SK-N-SH (cell line): ENCODE measurements around the gene HNRNPAB.

Experiments used
- CTCF ChIP-seq: fragments of 200-600 bp; sonication (generic); IDR thresholded peaks from 2 replicates; pipeline ENCODE4 v1.6.1; 2017; ENCODE audit warnings: antibody characterized with exemption, mild to moderate bottlenecking, moderate library complexity
- EP300 ChIP-seq, 2 experiments: IDR thresholded peaks; 2 replicates each; pipeline versions ENCODE4 v1.4.0 to v1.6.1; 2012; ENCODE audit warnings: borderline replicate concordance in 1 of 2, low read depth in 1 of 2, low read length in 1 of 2
- GABPA ChIP-seq: IDR thresholded peaks from 2 replicates; pipeline ENCODE4 v1.4.0; 2012; ENCODE audit warnings: low read depth, mild to moderate bottlenecking
- NFIC ChIP-seq: IDR thresholded peaks from 2 replicates; pipeline ENCODE4 v1.4.0; 2012; ENCODE audit warnings: borderline replicate concordance
- RAD21 ChIP-seq: IDR thresholded peaks from 2 replicates; pipeline ENCODE4 v1.6.1; 2012; ENCODE audit warnings: mild to moderate bottlenecking, low read length
- TAF1 ChIP-seq: IDR thresholded peaks from 2 replicates; pipeline ENCODE4 v1.6.1; 2012; ENCODE audit warnings: low read depth, mild to moderate bottlenecking, low read length, moderate library complexity, borderline replicate concordance
- TF ChIP-seq, protein P1 (sequence below): fragments of 150-350 bp; IDR thresholded peaks from 2 replicates; pipeline ENCODE4 v1.6.1; 2016; ENCODE audit warnings: mild to moderate bottlenecking, low read depth, low read length

DNA sequence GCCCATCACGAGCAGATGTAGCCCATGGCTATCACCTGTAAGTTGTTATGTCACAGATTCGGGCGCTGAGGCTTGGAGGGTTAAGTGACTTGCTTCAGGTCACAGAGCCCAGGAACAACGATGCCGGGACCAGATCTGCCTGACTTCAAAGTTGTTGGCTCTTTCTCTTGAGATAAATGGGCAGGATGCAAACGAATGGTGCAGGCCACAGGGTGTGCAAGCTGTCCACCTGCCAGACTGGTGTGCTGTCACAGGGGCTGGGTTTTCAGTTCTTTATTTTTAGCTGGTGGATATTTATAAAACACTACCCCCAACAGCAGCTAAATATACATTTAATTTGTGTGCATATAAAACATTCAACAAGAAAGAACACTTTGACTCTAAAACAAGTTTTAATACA is 45.9 kb downstream of the HNRNPAB start:
- TF ChIP-seq CTCF (no peak), RAD21 (no peak), NFIC (no peak), TAF1 (no peak), GABPA (no peak), EP300 (IDR thresholded peaks at IDR 0.05; ENCODE audit: borderline replicate concordance in 1 of 2, low read depth in 1 of 2, low read length in 1 of 2) (no peak)
- TF ChIP-seq, protein P1, sequence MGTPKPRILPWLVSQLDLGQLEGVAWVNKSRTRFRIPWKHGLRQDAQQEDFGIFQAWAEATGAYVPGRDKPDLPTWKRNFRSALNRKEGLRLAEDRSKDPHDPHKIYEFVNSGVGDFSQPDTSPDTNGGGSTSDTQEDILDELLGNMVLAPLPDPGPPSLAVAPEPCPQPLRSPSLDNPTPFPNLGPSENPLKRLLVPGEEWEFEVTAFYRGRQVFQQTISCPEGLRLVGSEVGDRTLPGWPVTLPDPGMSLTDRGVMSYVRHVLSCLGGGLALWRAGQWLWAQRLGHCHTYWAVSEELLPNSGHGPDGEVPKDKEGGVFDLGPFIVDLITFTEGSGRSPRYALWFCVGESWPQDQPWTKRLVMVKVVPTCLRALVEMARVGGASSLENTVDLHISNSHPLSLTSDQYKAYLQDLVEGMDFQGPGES, result no peak
